Activated naive CD4-positive, alpha-beta T cell (primary cell): Measurements from ENCODE around the gene LILRA5.
"Not testable (repeated sequence)": the region's sequence is repeated elsewhere in the genome, so short reads cannot be mapped to it uniquely, and the experiment has no call there.

ENCODE experiments used
- DNase-seq, 4 experiments: peaks; one replicate each; lab custom pipeline; 2025; lab: John Stamatoyannopoulos, UW

Gene LILRA5

GRCh38 chr19:54312436-54313377 lies at the start of gene LILRA5:
Gene LILRA5, minus strand, starts transcription at chr19:54313166. Its CDS starts 147 bp downstream, at chr19:54313019.
- DNase-seq, result no peak

DNA sequence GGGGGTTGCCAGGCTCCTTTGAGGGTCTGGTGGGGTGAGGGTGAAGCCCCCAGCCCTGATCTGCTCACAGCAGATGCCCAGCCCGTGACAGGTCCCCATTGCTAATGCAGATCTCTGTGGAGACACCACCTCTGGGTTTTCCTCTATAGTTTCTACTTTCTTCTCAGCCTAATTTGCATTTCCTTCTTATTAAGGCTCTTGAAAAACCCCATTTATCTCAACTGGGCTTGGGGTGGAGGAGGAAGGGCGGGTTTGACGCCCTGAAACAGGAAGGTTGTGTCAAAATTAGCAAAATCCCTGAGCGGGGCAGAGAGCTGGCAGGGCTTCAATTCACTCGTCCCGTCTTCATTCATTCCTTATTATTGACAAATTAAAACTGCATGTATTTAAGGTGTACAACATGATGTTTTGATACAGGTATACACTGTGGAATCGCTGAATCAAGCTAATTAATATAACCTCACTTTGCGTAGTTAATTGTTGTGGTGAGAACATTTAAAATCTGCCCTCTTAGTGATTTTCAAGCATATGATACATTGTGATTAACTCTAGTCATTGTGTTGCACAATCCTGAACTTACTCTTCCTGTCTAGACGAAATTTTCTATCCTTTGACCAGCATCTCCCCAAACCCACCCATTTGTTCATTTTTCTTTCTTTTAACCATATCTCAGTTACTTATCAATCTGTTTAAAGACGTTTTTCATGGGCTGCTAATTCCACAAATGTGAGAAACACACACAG lies 48.9 kb upstream of the LILRA5 start:
- not testable (repeated sequence) for DNase-seq

DNA sequence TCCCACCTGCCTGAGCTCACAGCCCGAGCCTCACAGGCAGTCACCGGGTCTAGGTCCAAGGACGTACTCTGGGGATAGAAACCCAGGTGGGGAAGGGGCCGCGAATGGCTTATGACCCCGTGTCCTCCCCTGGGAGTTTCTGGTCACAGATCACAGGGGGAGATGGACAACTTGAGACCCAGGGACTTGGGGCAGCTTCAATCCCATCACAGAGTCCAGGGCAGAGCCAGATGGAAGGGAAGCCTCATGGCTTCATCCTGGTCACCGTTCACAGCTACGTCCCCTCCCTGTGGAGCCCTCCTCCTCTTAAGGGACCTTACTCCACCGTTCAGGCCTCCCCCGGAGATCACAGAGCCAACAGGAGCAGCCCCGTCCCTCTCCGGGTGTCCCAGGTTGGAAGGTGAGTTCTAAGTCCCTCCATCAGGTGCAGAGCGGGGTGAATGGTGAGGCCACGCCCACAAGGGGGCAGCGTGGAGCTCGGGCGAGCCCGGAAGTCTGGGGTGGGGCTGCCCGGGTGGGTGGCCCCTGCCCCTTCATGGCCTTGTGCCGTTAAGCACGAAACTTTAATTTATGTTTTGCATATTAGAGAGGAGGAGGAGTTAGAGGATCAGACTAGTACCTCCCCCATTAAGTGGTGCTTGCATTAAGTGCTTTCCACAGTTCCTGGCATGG lies 46.3 kb upstream of the LILRA5 start:
- DNase-seq, result not testable (repeated sequence)

DNA sequence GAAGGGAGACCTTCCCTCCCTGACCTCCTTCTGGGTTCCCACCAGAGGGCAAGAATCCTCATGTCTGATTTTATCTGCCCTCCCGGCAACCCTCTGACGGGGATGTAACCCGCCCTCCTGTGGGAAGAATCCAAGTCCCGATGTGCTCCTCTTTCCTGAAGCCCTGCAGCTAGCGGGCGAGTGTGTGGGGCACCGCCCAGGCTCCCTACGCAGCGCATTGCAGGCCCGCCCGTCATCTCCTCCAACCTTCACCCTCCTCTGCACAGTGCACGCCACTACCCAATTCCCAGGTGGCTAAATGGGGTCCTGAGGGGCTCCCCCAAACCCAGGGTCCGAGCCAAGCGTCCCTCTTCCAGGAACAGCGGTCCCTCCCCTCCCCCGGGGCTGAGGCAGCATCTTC lies 44.4 kb upstream of the LILRA5 start:
- no peak for DNase-seq

GRCh38 chr19:54356444-54357056 lies 43.6 kb upstream of the LILRA5 start:
- DNase-seq, result no peak

DNA sequence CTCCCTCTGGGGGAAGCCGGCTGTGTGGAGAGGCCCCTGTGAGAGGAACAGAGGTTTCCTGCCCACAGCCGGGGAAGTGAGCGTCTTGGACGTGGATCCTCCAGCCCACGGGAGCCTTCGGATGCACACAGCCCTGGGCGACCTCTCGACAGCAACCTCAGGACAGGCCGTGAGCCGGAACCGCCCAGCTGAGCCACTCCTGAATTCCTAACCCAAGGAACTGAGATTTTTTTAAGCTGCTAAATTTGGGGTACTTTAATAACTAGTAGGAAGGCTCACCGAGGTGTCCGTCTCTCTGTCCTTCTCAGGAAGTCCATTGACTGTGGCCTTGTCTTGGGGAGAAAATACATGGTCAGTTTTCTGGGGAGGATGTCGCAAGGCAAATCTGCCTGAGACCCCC lies 42.7 kb upstream of the LILRA5 start:
- DNase-seq, result no peak

- DNase-seq, result no peak
Observed at GRCh38 chr19:54354761-54355160, 41.8 kb upstream of the LILRA5 start.

- no peak for DNase-seq
Observed at GRCh38 chr19:54352546-54352945, 39.6 kb upstream of the LILRA5 start.

DNA sequence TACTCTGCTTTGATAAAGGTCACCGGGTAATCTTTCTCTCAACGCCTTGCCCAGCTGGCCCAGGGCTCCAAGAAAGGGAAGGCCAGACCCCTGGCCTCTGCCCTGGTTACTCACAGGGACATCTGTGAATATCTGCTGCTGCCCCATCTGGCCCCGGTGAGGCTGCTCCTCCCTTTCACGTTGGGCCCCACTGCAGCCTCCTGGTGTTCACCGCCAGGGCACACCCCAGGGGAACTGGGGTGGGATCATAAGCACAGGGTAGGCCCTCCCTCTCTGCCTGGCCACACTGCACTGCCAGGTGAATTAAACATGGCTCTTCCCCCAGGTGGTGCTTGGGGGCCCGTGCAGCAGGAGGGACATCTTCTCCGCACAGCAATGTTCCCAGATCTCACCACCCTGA lies 39.1 kb upstream of the LILRA5 start:
- DNase-seq, result no peak

DNA sequence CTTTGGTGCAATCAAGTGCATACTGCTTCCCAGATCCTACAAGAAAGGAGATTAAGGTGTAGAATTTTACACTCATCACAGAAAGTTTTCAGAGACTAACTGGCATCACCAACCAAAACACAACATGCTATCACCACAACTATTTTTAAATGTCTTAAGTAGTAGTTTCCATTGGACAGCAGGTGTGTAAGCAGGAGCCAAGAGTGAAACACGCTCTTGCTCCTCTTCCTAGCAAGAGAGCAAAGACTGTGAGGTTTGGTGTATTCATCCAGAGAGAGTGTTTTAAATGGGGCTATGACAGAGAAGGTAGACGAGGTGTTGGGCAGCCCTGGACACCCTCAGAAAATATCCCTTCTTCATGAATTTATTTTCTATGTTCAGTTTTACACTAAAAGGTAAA lies 38.5 kb upstream of the LILRA5 start:
- DNase-seq, result no peak

DNA sequence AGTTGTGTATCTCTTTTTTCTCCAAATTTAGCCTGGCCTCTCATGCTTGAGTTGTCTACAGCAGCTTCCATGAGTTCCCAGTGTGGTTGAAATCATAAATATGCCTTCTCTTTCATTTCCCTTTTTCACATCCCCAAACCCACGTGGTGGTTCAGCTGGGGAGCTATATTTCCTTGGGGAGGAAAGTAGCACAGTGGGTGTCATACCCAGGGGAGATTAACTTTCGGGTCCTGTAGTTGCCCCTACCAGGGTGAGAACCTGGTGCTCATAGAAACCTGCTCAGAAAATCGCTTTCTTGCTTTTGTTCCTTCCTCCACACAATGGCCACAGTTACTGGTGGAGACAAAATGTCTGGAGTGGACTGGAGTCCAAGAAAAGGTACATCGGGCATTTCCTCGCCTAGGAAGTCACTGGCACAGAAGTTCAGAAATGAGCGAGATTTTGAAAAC lies 33.0 kb upstream of the LILRA5 start:
- DNase-seq, result no peak

DNA sequence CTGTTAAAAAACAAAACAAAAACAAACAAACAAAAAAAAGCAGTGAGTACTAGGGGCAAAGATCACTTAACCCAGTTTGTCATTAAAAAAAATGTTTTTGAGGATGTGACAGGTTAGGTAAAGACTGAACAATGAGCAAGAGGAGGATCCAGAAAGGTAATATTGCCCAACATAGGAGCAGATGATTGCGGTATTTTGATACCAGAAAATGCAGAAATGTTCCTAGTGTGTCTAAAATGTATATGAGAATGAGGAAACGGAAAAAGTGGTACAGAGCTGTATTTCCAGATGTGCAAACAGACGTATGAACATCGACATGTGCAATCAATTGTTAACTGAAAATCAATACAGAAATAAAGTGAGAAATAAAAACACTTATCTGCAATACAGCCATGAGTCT lies 30.9 kb upstream of the LILRA5 start:
- no peak for DNase-seq

GRCh38 chr19:54341295-54341694 lies 28.3 kb upstream of the LILRA5 start:
- no peak for DNase-seq

DNA sequence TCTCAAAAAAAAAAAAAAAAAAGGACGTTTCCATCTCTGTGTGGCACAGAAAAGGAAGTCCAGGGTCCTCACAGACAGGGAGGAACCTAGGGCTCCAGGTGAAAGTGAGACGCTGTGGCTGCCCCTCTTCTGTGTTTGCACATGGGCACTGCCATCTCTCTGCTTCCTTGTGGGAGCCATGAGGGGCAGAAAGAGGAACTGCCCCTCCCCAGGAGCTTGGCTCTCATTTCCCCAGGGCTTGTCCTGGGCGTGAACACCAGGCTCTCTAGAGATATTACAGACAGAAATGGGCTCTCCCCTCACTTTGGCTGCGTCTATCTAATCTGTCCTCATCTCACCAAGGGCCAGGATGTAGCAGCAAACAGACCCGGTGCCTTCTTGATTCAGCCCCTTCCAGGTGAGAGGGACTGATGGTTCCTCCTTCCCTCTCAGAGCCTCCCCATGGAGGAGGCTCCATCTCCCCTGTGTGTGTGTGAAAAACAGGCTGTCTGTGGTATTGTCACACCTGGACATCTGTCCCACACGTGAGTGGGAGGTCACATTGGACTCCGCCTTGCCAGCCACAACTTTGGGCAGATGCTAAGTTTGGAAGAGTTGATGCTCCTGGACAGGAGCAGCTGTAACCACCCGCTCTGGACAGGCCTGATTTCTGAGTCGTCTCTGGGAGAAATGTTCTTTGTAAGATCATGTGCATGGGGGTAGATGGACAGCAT lies 26.8 kb upstream of the LILRA5 start:
- DNase-seq, result no peak

DNA sequence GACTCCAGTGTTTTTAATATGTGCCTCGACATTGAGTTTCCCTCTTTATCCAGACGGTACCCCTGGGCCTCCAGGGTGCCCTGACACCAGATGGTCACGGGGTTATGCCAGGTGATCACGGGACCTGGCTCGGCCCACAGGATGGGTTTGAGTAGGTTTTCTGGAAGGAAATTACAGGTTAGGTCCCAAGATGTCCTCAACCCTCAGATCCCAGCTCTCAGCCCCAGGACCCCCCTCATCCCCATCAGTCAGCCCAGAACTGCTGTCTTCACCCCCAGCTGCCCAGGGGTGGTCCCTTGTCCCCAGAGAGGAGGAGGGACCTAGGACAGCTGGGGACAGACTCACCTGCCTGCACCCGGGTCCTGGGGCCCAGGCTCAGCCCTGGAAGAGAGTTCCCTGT lies 25.6 kb upstream of the LILRA5 start:
- no peak for DNase-seq

GRCh38 chr19:54337858-54338230 lies 24.9 kb upstream of the LILRA5 start:
- no peak for DNase-seq

DNA sequence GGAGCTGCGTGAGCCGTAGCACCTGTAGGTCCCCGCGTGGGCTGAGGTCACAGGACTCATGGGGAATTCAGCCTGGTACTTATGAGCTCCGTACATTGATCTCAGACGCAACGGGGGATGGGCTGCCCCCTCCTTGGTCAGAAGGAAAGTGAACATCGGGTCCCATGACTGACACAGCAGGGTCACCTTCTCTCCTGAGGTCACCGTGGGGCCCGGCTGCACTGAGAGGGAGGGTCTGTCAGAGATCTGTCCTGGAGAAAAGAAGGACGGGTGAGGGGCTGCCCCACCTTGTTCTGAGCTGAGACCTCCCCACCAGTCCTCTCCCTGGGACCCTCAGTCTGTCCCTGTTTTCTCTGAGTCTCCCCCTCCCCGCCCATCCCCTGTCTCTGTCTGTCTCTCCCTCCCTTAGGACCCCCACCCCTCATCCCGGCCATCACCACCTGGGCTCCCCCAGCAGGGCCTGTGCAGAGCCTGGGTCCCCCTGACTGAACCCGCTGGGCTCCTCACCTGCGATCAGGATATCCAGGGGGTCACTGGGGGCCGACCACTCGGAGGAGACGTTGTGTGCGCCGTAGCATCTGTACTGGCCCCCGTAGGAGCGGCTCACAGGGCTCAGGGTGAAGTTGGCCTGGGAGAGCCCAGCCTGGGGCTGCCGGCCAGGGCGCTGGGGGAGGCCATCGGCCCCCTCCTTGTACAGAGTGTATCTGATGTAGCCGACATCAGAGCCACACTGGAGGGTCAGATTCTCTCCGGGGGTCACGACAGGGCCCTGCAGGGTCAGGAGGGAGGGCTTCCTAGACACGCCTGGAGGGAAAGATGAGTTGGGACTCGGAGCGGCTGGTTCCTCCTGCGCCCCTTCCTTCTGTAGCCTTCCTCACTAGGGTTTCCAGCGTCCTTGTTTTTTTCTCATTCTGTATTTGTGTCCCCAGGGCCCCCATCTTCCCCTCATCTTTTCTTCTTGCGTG lies 24.2 kb upstream of the LILRA5 start:
- DNase-seq, result no peak

DNA sequence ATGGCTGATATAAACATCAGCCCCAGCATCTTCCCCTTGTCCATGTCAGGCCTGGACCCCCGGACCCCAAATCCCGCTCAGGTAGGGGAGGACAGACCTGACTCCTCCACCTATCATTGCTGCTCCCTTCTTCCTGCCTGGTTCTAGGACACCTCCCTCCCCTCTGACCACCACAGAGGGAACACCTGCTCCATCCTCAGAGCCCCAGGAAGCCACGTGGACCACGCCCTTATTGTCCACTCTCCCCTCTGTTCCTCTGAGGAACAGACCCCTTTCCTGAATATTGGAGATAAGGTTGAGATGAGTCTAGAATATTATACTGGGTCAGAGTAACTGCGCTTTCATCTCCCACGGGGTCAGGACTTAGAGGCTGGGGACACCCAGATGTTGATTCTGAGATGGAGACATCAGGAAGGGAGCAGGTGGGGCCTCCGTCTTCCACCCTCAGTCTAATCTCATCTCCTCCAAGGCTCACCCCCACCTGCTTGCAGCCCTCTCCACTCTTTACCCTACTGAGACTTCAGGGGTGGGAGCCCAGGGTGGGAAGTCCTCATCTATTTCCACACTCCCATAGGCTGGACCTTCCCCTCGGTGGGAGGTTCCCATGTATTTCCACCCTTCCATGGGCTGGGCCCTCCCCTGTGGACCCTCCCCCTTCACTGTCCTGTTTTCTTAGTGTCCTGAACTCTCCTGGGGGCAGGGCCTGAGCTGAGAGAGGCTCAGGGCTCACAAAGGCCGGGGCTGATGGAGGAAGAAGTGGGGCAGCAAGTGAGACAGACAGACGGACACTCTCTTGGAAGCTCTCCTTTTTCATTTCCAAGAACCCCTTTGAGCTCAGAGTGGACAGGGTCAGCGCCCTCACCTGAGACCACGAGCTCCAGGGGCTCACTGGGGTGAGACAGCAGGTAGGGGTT lies 23.3 kb upstream of the LILRA5 start:
- no peak for DNase-seq

DNA sequence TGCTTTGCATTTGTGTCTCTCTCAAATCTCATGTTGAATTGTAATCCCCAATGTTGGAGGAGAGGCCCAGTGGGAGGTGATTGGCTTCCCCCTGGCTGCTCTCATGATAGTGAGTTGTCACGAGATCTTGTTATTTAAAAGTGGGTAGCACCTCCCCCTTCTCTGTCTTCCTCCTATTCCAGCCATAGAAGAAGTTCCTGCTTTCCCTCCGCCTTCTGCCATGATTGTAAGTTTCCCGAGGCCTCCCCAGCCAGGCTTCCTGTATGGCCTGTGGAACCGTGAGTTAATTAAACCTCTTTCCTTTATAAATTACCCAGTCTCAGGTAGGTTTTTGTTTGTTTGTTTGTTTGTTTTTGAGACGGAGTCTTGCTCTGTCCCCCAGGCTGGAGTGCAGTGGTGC lies 22.2 kb upstream of the LILRA5 start:
- DNase-seq, result no peak
